Measurements from ENCODE around the gene PDE3B. TPM values are rescaled to one million over a fixed set of nuclear protein-coding genes. Genes with fewer than 3 reads are reported as not detected.

Gene PDE3B
- total RNA-seq, 4 donors from 2014 or later: 14.0 to 30.5 (median 18.0) TPM

DNA sequence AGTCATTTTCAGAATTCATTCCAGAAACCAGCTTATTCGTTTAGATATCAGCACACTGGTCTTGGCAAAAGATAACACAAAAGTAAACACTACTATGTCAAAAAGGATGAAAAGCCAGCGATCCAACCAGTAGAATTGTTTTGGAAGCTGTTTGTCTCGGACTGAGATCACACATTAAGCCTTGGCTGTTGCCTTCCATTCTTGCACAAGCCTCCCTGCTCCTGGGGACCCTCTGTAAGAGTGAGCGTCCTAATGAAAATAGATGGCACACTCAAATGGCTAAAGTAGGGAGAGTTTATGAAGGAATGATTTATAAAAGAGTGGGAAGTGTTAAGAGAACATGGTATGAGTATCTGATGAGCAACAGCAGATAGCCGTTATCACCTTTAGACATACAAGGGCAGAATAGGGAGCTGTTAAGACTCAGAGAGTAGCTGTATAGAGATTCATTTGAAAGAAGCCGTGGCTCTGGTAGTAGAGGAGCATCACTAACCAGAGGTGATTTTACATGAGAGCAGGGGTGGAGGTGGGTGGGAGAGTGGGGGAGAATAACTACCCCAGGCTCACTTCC lies 25.2 kb downstream of the PDE3B start:
- H3K4me3 ChIP-seq: no peak overlapping the region
- no peak for TF ChIP-seq POLR2A (IDR thresholded peaks at IDR 0.05)
- TF ChIP-seq, protein P1, sequence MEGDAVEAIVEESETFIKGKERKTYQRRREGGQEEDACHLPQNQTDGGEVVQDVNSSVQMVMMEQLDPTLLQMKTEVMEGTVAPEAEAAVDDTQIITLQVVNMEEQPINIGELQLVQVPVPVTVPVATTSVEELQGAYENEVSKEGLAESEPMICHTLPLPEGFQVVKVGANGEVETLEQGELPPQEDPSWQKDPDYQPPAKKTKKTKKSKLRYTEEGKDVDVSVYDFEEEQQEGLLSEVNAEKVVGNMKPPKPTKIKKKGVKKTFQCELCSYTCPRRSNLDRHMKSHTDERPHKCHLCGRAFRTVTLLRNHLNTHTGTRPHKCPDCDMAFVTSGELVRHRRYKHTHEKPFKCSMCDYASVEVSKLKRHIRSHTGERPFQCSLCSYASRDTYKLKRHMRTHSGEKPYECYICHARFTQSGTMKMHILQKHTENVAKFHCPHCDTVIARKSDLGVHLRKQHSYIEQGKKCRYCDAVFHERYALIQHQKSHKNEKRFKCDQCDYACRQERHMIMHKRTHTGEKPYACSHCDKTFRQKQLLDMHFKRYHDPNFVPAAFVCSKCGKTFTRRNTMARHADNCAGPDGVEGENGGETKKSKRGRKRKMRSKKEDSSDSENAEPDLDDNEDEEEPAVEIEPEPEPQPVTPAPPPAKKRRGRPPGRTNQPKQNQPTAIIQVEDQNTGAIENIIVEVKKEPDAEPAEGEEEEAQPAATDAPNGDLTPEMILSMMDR (IDR thresholded peaks at IDR 0.05): no peak
- H3K27me3 ChIP-seq: no peaks in the 10 kb centered on the region
- no peak overlapping the region for H3K27ac ChIP-seq
- DNase-seq: no peak
- no peaks in the 10 kb centered on the region for H3K9me3 ChIP-seq
- H3K4me1 ChIP-seq: no peaks in the 10 kb centered on the region
- no peaks in the 10 kb centered on the region for H3K36me3 ChIP-seq

DNA sequence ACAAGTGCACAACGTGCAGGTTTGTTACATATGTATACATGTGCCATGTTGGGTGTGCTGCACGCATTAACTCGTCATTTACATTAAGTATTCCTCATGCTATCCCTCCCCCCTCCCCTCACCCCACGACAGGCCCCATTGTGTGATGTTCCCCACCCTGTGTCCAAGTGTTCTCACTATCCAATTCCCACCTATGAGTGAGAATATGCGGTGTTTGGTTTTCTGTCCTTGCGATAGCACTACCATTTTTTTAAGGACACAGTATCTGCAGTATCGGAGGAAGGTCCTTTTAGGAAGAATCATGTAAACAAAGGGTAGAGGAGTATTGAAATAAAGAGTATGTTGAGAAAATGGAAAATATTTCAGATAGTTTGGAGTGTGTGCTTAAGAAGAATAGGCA lies 25.9 kb downstream of the PDE3B start:
- H3K4me3 ChIP-seq: no peak overlapping the region
- H3K27ac ChIP-seq: no peak overlapping the region
- no peaks in the 10 kb centered on the region for H3K4me1 ChIP-seq
- no peaks in the 10 kb centered on the region for H3K27me3 ChIP-seq
- DNase-seq: no peak
- TF ChIP-seq, protein P1 (IDR thresholded peaks at IDR 0.05): no peak
- TF ChIP-seq POLR2A (IDR thresholded peaks at IDR 0.05): no peak
- H3K36me3 ChIP-seq: no peaks in the 10 kb centered on the region
- no peaks in the 10 kb centered on the region for H3K9me3 ChIP-seq

DNA sequence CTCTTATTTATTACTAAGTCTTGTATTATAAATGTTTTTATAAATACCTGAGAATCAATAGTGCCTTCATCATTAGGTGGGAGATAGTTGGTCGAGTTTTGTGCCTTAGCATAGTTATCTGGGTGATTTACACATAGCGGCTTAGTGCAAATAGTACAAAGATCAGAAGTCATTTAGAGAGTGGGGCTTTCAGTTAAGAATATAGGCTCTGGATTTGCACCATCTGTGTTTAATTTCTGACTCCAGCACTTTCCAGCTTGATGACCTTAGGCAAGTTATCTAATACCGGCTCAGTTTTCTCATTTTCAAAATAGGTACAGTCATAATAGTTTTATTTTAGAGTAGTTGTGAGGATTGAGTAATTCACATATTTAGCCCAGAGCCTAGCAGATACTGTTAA lies 26.4 kb downstream of the PDE3B start:
- Histone ChIP-seq H3K9me3 (no peaks in the 10 kb centered on the region), H3K4me3 (no peak overlapping the region), H3K27ac (no peak overlapping the region), H3K4me1 (no peaks in the 10 kb centered on the region), H3K27me3 (no peaks in the 10 kb centered on the region), H3K36me3 (no peaks in the 10 kb centered on the region)
- DNase-seq: no peak
- TF ChIP-seq POLR2A (IDR thresholded peaks at IDR 0.05): no peak
- TF ChIP-seq, protein P1 (IDR thresholded peaks at IDR 0.05): no peak

DNA sequence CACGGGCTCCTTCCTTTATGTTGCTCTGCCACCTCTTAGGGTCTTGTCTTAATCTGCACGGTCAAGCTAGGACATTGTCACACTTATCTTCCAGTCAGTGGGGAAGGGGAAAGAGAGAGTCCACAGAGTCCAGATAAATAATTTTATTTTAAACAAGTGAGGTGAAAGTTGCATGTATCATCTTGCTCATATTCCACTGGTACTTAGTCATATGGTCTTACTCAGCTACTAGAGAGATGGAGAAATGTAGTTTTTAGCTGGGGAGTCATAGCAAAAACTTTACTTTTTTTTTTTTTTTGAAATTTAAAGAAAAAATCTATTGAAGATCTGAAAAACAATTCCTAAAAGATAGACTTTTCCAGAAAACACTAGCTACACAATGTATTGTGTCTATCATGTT lies 29.0 kb downstream of the PDE3B start:
- no peak for DNase-seq
- H3K36me3 ChIP-seq: no peaks in the 10 kb centered on the region
- no peak for TF ChIP-seq POLR2A (IDR thresholded peaks at IDR 0.05)
- TF ChIP-seq, protein P1 (IDR thresholded peaks at IDR 0.05): no peak
- H3K9me3 ChIP-seq: no peaks in the 10 kb centered on the region
- no peak overlapping the region for H3K27ac ChIP-seq
- H3K4me1 ChIP-seq: no peaks in the 10 kb centered on the region
- H3K27me3 ChIP-seq: no peaks in the 10 kb centered on the region
- no peak overlapping the region for H3K4me3 ChIP-seq

DNA sequence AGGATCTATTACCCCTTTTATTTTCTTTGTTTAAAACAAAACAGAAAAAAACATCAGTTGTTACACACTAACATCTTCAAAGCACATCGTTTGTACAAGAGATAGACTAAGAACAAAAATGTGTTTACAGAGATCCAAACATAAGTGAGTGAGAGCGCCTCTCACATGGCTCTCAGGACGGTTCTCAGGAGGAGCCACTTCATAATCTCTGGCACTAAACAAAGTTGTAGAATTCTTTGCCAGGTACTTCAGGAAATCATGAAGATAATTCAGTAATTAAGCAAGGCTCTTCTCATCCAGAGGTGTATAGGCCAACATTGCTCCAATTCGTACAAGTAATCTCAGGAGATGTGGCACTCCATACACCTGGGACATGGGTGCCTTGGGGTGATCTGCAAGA lies 29.8 kb downstream of the PDE3B start:
- Histone ChIP-seq H3K9me3 (no peaks in the 10 kb centered on the region), H3K36me3 (no peaks in the 10 kb centered on the region), H3K4me3 (no peak overlapping the region), H3K4me1 (no peaks in the 10 kb centered on the region), H3K27ac (no peak overlapping the region), H3K27me3 (no peaks in the 10 kb centered on the region)
- no peak for TF ChIP-seq POLR2A (IDR thresholded peaks at IDR 0.05)
- TF ChIP-seq, protein P1 (IDR thresholded peaks at IDR 0.05): no peak
- no peak for DNase-seq
